Activated gamma-delta T cell (primary cell): Measurements from ENCODE around the gene COL12A1.
"Not testable (repeated sequence)": the region's sequence is repeated elsewhere in the genome, so short reads cannot be mapped to it uniquely, and the experiment has no call there.

Source experiments
- DNase-seq: peaks from one replicate; lab custom pipeline; 2025; lab: John Stamatoyannopoulos, UW

Gene COL12A1

DNA sequence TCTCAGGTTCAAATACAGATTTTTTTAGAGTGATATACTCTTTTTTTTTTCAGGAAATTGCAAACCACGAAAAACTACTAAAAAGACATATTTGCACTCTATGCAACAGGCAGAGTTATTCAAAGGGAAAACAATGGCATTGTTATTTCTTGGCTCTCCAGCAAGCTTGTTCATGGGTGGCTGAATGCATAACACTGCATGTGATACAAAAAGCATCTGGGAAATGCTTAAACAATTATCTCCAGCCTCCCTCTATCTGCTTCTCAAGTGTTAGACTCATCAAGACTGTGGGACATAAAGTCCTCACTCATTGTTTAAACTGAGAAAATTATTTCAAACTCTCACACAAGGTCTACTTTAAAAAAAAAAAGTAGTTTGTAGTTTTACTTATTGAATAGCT is 7.3 kb upstream of the COL12A1 start:
- no peak for DNase-seq

DNA sequence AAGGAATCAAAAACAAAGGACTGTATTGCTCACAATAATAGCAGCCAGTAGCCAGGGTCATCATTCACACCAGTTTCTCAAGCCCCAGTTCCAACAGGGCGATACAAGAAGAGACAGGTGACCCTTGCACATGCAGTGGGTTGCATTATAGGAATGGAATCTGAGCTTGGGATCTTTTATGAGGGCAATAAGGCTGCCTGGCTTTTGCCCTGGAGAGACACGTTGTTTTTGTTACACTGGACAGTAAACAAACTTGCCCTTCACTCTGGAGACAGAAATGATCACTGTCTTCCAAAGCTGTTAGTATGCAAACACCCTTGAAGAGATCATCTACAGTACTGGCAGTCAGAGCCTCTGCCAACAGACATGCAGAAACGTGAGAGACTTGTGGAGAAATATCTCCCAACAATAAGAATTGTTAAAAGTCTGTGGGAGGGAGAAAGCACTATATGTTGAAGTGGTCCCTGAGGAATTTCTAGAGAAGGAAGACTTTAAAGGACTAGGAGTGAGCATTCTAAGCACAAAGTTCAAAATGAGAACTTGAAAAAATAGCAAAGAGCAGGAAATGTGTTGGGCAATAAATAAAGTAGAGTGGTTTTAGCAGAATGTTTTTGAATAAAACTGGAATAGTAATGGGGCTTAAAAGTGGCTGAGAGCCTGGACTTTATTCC is 6.2 kb upstream of the COL12A1 start:
- no peak for DNase-seq

DNA sequence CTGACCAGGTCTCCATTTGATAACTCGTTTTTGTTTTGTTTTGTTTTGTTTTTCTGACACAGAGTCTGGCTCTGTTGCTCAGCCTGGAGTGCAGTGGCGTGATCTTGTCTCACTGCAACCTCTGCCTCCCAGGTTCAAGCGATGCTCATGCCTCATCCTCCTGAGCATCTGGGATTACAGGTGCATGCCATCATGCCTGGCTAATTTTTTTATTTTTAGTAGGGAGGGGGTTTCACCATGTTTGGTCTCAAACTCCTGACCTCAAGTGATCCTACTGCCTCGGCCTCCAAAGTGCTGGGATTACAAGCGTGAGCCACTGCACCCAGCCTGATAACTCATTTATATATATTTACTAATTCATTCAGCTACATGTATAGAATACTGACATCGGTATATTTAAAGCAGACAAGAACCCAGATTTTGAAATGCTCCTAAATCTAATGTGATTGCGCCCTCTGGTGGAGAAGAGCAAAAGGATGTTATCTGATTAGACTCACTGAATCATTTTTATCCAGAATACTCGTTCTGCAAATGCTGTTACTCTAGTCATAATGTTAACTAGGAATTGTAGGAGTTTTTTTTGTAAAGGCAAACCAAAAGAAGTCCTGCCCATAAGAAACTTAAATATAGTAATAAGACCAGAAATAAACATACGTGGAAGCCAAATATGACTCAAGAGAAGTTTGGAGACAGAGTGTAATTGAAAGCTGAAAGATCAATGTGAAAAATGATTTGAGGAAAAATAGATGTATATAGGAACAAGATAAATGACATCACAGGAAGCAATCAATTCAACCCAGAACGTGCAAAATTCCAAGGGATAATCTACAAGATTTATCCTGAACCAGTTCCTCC is 5.3 kb upstream of the COL12A1 start:
- DNase-seq, result no peak

DNA sequence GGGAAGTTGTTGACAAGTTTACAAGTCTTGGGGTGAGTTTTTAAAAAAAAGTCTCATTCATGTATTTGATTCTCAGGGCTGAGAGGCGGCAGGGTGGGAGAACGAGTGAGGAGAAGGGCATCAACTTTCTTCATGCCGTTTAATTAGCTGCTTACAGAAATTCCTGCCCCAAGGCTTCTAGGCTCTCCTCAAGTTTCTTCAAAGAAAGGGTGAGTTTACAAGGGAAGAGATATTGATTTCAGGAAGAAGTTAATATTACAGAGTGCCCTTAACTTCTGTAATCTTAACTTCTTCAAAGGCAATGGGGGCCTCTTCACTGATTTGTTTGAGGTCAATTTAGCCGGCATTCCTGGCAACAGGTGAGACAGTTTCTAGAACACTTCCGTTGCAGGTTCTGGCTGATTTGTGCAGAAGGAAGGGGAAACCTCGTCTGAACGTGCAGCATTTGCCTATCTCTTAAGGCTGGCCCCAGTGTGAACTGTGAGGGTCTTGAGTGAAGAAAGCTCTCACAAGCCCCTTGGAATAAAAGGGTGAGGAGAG is 3.4 kb upstream of the COL12A1 start:
- DNase-seq, result no peak

DNA sequence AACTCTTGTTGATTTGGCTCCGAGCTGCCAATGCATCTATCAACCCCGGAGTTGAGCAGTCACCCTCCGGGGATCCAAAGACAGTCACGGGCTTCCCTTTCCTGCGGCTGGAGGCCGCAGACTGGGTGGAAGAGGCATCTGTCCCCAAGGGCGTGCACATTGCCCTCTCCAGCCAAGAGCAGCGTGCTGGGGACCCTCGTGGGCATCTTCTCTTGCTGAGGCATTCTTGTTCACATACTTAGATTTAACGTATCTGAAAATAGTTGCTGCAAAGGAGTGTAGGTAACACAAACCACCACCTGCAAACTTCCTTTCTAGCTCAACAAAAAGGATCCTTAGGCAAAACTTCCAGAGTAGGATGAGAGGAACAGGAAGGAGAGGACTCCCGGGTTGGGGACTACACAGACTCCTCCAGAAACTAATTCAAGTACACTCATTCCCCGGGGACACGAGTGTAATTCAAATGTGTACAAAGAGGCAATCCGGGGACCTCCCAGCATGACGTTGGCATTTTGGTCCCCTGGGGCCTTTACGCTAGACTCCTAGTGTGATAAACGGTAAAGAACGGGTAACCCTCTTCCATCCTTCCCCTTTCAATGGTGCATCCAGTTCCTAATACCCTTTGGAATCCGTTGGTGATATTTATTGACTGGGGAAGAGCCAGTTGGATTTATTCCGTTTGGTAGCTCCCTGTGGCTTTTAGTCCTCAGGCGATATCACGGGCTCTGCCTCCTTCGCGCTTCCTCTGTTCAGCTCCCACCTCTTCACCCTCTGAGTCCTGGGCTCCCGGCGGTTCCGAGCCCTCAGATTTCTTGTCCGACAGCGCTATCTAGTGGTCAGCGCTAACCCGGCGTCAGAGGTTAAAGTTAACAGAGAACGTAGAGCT is 2.7 kb upstream of the COL12A1 start:
- no peak for DNase-seq

DNA sequence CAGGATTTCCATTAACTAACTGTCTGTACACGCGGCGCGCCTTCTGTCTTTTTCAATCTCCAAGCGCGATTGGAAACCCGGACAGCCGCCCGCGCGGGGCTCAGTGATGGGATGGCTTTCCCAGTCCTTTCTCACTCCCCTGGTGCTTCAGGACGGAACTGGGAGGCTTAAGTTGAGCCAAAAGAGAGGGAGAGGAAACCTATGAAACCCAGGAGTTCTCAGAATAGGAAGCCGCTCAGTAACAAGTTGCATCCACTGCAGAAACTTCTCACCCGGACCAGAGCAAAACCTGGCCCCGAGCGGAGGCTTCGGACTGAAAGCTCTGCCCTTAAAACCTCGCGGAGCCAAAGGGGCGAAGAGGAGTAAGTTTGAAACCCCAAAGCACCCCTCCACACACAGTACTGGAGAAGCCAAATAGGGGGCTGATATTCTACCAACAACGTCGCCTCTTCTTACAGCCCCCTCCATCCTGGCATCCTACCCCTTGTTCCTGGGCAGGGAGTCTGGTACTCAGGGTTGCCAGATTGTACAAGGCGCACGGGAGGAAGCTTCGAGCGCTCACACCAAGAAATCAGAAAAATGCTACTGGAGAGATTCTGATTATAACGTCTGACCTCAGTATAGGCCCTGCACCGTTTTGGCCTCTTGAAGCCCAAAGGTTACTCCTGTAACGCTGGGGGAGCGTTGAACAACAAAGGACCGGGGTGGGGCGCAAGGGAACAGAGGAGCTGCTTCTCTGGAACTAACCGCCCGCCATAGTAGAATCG is 906 bp upstream of the COL12A1 start:
- no peak for DNase-seq

DNA sequence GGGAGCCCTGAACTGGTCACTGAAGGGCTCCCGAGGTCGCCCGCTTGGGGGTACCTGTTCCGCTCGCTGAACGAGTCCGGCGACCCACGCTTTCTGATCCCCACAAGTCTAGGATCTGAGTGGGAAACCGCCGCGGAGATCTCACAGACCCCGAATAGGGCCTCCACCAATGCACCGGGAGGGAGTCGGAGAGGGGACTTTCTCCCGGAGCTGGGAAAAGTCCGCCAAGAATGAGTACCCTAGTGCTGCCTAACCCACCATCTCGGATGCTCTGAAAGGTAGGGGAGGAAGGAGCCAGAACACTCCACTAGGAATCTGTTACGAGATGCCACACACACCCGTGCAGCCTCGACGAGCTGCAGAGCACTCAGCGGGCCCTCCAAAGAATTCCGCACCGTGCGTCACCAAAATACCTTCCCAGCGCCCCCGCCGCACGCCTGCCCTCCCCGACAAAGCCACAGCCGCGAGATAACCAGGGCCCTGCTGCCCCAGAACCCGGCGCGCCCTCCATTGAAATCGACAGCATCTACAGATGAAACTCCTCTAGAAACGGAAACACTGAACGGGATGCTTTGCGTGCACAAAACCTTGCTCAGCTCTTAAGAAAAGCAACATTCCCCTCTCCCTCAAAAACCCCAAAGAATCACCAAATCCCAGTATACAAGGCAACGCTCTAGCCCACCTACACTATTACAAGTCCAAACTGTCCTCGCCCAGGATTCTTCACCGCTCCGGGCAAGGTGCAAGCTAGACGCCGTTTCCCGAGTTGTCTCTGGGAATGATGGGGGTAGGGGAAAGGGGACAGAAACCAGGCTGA is 686 bp downstream of the COL12A1 start:
- DNase-seq, result no peak

DNA sequence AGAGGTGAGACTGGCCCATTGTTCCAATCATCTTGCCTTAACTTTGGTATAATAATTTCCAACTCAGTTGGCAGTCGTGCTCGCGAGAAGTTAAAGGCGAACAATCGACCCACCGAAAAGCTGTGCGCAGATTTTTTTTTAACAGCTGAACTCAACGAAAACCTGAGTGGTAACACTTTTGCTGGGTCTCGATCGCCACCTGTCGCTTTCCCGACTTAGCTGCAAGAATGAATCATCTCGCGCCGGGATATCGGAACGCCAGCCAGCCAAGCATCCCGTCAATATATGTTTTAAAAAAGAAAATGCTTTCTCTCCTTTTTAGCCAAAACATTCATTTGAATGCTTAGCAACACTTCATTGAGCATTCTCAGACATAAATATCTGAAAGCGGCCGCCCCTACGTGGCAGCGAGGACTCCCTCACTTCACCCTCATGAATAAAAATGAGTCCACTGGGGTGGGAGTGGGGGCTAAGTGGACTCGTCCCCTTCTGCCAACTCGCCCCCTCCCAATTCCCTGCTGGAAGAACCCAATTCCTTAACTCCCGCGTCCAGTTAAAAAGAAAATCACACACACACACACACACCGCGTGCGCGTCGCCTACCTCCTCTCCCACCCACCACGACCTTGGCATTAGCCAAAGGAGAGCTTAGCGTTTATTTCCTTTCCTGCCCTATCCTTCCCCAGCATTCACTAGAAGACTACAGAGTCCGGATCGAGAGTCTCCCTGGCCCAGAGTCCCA is 1.5 kb downstream of the COL12A1 start:
- DNase-seq, result no peak

DNA sequence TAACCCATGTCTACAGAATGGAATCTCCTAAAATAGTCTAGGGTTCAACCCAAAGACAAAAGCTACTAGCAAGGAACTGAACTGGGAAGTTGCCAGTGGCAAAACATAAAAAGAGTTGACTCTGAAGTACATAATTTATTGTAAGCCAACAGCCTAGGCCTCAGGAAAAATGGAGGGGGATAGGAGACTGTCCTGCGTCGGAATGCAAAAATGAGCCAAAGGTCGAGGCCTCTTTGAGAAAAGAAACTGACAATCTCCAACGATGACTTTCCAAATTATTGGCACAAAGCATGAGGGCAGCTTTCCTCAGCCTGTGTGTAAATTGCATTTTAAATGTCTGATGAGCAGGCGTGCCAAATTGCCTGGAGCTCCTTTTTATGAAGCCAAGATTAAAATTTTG is 2.1 kb downstream of the COL12A1 start:
- no peak for DNase-seq

DNA sequence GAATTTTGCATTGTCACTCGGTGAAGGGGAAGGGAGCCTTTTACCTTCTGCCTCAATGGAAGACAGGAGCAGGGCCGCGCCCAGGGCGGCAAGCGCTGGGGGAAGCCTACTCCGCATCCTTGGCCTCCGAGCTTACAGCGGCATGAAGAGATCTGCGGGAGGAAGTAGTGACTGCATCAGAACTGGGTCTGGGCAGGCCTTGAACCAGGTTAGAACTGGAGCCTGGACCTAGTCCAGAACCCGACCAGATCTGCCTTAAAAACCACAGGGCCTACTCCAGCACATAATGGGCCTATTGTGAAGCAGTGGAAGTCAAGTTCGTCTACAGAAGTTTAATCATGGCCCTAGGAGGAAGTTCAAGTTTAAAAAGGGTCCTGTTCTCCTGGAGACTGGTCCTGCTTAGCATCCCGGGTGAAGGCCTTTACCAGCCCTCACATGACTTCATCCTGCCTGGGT is 3.1 kb downstream of the COL12A1 start:
- DNase-seq, result no peak

DNA sequence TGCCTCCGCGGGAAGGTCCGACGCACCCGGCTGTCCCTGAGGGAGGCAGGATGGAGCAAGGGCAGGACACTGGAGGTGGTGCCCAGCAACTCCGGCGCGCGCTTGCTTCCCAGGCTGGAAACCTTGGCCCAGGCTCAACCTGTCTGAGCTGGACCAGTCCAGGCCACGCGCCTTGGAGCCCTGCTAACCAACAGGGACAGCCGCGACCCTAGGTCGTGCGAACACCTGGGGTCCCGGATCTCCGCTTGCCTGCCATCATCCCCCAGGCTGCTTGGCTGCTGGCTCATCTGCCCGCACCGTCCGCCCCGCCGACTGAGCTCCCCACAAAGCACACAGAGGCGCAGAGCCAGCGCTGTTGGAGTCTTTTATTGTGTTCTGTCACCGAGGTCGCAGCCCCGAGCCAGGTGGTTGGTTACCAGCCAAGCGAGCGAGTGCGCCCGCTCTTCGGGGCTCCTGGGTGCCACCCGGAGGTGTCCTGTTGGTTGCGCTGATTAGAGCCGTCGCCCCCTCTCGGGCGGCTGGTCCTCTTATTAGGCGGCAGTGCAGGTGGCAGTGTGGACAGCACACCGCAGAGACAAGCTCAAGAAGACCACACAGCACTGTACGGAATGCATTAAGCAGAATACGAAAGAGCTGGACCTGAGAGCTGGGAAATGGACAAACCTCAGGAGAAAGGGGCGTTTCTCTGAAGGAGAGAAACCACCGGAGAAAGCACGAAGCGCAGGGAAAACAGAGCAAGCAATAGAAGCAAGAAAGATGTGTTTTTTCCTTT is 3.8 kb downstream of the COL12A1 start:
- DNase-seq, result peak; percentile 7

DNA sequence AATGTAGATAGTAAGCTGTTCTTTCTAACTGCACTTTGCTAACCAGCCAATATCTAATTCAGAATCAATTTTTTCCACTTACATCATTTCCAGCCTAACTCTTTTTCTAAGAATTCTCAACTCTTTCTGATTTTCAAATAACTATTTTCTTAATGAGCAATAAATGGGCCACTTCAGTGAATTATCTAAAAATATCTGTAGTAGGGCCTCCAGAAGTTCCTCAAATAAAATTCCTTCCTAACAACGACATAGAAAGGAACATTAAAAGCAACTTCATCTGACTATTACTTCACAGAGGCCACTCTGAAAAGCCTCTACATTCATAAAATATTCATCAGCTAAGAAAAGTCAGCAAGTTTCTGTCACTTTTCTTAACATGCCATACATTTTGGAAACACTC is 4.8 kb downstream of the COL12A1 start:
- no peak for DNase-seq

DNA sequence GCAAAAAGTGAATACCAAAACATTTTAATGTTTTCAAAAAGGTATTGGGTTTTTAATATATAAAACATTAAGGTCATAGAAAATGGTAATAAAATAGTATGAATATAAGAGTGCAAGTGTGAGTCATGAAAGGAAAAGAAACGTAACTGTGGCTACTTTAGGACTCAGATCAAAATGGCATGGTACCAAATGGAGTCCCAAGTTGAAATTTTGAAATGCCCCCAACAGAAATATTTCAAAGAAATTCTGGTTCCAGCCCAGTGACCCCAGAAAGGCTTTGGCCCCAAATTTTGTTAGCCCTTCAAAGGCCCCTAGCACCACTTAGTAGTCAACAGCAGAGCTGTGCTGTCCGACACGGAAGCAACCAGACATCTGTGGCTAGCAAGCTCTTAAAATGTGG is 6.0 kb downstream of the COL12A1 start:
- no peak for DNase-seq

DNA sequence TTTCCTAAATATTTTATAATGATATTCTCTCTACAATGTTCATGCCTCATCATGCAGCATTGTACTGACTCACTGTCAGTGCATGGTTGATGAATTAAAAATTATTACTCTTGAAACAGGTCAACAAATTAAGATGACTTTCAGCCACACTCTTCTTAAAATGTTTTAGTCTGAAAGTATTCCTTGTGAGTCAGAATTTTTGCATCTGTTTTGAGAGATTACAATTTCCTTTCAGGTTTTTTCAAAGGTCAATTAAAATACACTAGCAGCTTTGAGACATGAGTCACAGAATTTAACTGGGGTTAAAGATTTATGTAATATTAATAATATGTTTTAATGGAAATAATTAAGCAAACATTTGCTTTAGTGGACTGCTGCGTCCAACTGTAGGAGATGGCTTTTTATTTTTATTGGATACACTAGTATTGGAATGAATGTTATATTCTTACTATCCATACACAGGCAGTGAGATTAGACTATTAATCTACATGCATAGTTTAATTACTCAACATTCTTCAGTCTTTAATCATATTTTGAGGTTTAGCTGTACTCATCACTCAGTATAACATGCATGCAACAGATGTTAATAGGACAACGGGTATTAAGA is 9.7 kb downstream of the COL12A1 start:
- DNase-seq, result no peak

DNA sequence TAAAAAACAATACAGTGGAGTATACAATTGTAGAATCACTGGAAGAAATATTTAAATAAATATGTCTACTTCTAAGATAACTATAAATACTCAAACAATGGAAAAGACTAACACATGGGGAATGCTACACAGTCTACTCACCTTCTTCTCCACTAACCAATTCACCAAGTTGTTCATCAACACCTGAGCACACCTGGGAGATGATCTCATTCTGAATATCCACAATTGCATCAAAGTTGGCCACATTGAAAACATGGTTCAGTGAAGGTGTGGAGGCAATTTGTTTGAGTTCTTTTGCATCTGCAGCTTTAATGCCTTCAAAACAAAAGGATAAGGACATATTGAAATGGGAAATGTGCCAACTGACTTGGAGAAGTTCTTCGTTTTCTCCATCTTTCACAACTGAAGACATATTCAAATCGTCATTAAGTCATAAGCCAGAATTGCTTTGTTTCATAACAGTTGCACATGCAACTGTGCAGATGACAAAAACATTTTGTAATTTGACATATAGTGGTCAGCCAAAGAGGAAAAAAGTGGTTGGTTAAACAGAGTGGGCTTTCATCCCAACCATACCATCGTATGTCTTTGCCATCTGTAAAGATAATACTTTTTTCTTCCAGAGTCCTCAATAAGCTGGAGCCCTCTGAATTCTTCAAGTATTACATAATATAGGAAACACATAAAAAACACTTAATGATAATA is 17.5 kb downstream of the COL12A1 start:
- DNase-seq, result no peak

DNA sequence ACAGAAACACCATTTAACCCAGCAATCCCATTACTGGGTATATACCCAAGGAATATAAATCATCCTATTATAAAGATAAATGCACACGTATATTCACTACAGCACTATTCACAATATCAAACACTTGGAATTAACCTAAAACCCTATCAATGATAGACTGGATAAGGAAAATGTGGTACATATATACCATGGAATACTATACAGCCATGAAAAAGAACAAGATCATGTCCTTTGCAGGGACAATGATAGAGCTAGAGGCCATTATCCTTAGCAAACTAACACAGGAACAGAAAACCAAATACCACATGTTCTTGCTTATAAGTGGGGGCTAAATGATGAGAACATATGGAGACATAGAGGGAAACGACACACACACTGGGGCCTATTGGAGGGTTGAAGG is 19.3 kb downstream of the COL12A1 start:
- not testable (repeated sequence) for DNase-seq

DNA sequence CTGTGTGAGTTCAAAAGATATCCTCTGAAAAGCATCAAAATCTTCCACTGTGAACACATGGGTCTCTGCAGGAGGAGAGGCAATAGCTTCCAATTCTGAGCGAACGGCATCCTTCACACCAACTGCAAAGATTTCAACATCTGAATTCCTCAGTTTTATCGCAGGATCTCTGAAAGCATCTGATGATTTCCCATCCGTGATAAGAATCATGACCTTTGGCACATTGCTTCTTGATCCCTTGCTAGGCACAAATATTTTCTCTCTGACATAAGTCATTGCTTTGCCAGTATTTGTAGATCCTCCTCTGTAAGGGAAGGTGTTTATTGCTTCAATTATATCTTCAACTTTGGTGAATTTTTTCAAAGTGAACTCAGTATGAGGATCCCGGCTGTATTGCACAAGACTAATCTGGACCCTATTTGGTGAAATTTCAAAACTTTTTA is 22.7 kb downstream of the COL12A1 start:
- no peak for DNase-seq

DNA sequence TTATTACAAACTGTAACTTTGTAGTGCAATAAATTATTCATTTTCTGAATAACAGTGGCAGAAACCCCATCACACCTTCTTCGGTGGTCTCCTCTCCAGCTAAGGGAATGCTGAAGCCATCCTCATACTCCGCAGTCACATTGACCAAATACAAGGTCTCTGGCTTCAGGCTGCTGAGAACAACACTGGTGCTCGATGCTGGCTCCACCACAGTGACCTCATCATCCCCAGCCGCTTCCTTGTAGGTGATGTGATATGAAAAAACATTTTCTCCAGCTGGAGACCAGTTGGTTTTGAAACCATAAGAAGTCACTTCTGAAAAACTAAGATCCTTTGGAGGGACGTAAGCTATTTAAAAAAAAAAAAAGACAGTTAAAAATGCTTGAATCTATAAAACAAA is 25.0 kb downstream of the COL12A1 start:
- no peak for DNase-seq
